Stimulated activated CD4-positive, alpha-beta T cell treated with anti-CD3 and anti-CD28 coated beads, Interleukin-2, amount 100 ng/mL, for 48 hours (primary cell): ENCODE data around the gene KDM4C.

Experiments used
- DNase-seq, 2 donors: peaks; one replicate each; pipeline ENCODE4 v3.0.0-alpha.2; 2020

The KDM4C gene

DNA sequence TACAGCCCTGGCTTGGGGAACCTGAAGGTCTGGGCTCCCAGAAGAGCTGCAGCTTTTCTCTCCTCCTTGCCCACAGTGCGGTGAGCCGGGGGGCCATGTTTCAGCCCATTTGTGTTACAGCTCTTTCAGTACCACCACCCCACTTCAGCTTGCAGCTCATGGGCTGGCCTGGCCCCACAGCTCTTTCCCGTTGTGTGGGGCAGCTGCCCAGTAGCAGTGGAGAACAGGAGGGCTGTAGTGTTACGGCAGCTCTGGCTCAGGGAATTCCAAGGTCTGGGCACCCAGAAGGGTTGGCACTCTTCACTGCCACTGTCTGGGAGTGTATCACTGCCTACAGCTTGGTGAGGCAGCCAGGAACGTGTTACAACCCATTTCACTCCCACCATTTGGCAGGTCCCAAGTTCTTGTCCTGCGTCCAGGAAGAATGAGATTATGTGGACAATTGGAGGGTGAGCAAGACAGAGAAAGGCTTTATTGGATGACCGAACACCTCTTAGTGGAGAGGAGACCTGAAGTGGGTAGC lies 390.5 kb downstream of the KDM4C start:
- DNase-seq = no peak

- no peak for DNase-seq
These were observed 391.5 kb downstream of the KDM4C start for GRCh38 chr9:7149258-7149657.

- no peak for DNase-seq
These were observed 392.5 kb downstream of the KDM4C start for GRCh38 chr9:7150153-7150890.

DNA sequence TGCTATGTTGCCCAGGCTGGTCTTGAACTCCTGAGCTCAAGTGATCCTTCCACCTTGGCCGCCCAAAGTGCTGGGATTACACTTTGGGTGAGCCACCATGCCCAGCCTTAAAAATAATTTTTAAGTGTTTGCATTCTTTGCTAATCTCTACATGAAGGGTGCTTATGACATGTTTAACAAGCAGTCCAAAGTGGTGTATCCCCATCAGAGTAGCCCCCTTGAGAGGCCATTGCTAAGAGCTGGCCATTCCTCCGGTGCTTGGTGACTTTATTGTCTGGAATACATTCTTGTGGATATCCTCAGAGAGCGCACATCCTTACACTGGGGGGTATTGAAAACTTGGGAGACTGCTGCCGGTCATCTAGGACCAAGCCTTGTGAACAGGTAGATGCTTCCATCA lies 395.4 kb downstream of the KDM4C start:
- no peak for DNase-seq

GRCh38 chr9:7153566-7153965 lies 395.8 kb downstream of the KDM4C start:
- DNase-seq = no peak

DNA sequence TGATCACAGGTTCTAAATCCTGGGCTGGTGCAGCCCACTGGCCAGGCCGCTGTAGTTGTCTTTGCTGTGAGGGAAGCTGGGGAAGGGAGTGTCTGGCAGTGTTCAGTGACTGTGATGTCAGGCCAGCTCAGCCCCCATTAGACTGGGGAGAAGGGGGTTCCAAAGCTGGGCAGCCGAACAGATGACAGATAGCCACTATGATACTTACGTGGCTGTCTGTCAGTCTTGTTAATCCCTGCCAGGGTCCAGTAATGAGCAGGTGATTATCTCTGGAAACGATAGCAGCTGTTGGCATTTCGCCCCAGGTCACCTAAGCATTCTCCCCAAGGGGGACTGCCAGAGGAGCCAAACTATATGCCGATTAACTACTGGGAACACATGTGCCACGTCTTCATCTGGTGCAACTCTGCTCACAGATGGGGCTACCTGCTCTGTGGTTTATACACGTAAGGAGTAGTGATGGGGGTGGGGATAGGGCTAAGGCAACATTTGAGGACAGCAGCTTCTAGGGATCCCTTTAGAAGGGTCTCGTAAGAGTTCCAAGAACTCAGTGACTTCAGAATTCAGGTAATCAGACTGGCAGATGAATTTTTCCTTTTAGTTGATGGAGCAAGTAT lies 396.3 kb downstream of the KDM4C start:
- no peak for DNase-seq

GRCh38 chr9:7154650-7155049 lies 396.9 kb downstream of the KDM4C start:
- no peak for DNase-seq

- no peak for DNase-seq
These were observed 403.7 kb downstream of the KDM4C start for GRCh38 chr9:7161469-7161868.

DNA sequence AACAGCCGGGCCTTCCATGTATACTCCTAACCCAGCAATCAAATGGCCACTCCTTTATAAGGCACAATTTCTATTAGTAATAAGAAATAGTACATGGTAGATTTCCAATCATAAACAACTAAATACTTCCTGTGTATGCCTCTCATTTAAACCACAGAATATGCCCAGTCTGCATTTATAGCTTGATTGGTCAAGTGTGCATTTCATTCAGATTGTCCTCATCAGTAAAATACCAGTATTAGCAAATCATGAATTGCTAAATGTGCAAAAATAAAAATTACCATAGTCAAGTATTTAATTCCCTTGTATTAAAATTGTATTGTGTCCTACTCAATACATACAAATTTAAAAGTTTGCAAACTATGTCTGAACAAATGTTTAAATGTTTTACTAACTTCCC lies 406.2 kb downstream of the KDM4C start:
- DNase-seq = no peak

DNA sequence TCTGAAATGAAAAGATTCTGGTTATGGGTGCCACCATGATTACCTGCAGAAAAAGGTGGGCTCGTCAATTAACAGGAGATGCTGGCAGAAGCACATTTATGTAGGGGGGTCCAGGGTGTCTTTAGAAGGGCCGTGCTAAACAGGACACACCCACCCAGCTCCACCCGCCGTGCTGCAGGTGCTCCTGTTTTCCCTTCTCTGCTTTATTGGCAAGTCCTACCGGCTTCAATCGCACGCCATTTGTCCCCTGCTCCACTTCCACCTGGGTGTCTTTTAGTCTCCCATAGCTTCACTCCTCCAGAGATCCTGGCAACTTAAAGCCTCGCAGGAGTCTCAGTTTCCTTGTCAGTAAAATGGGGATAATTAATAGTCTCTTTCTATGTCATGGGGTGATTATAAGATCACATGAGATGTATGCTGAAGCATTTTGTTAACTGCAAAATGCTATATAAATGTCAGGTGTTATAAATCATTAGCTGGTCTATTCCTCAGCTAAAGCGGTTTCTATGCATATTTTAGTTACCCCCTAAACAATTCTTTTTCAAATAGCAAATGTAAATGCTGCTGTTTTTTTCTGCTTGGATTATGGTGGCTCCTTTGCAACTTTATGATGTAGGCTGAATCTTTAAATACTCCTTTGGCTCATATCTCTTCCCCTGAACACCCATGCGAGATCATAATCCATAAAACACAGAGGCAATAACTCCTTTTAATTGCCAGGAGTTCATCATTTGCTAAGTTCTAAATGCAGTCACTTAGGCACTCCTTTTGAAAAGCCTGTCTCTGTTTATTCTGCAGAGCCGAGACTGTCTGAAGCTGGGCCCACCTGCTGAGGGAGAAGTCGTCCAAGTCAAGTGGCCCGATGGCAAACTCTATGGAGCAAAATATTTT lies 406.9 kb downstream of the KDM4C start:
- no peak for DNase-seq

DNA sequence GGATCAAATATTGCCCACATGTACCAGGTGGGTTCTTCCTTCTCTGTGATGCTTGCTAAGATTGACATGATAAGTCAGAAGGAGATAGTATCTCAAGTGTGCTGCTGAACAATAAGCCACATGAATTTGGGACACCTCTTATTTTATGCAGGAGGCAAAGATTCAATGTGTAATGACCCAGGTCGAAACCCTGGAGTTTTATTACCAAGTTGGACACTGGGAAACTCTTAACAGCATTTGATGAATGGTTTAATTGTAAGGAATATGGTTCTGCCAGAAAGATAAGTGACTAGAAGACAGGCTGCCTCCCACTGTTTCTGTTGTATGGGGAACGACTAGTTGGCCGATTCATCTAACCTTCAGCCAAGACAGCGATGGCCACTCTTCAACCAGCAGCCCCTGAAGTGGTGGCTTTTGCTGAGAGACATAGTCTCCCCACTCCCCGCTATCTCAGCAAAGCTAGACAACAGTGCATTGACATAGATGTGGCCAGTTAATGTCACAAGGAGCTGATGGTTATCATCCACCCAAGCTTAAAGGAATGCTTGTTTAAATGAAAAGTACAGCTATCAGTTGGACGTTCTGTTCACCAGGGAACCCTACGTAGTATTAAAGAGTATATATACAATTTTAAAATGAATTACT lies 407.7 kb downstream of the KDM4C start:
- no peak for DNase-seq

- DNase-seq = no peak
These were observed 408.3 kb downstream of the KDM4C start for GRCh38 chr9:7166074-7166473.

GRCh38 chr9:7169717-7170389 lies 412.1 kb downstream of the KDM4C start:
- no peak for DNase-seq

DNA sequence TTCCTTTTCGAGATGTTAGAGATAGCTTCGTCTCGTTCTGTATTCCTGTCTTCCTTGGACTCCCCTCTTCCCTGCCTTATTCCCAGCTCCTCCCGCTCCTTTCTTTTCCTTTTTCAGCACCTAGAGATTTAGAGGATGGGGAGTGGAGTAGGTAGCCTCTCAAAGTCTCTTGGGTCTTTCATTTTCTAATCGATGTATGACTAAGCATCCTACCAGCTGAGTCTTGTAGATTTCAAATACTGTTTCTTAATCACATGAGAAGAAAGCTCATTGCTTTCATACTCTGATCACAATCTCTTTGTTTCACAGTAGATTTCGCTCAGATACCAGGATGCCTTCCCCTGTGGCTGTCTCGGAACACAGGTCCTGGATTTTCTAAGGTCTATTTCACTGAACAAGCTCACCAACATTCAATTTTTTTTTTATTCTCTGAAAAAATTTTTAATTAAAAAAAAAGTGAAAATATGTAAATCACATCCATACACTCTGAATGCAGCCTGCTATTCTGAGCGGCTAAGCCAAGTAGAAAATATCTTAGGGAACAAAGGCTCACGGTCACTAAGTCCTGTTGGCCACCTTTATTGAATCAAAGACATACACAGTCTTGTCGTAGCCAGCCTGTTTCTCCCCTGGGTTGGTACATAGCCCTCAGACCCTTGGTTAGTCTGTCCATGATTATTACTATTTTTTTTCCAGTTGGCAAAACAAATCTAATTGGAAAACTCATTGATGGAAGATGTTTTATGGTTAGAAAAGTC lies 413.8 kb downstream of the KDM4C start:
- no peak for DNase-seq

GRCh38 chr9:7172154-7173115 lies 414.7 kb downstream of the KDM4C start:
- no peak for DNase-seq

DNA sequence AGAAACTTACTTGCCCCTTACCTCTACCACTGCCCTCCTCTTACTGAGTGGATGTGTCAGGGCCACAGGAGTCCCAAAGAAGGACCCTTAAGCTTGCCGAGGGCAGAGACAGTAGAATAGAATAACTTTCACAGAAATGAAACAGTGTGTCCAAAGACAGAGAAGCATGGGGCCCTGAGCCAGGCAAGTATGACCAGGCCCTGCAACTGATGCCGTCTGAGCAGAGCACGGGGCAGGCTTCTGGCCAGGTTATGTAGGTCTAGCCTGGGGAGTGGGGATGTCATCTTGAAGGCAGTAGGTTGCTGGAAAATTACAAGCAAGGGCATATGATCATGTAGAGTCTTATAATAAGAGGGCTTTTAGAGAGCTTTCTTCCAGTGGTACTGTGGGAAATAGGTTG lies 415.4 kb downstream of the KDM4C start:
- no peak for DNase-seq

DNA sequence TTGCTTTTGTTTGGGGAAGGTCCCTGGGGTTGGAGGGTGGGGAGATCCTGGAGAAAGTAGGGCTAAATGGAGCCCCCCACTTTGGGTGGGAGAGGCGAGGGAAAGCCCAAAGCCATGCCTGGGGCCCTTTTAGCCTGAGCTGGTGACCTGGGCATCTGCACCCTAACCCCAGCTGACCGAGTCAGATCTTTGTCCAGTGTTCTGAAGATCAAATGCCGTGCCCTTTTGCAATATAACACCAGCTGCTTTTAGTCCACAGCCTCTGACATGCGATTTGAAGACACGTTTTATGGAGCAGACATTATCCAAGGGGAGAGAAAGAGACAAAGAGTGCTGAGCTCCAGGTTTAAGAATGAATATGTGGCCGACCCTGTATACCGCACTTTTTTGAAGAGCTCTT lies 416.5 kb downstream of the KDM4C start:
- no peak for DNase-seq

GRCh38 chr9:7174884-7175283 lies 417.1 kb downstream of the KDM4C start:
- DNase-seq = no peak

DNA sequence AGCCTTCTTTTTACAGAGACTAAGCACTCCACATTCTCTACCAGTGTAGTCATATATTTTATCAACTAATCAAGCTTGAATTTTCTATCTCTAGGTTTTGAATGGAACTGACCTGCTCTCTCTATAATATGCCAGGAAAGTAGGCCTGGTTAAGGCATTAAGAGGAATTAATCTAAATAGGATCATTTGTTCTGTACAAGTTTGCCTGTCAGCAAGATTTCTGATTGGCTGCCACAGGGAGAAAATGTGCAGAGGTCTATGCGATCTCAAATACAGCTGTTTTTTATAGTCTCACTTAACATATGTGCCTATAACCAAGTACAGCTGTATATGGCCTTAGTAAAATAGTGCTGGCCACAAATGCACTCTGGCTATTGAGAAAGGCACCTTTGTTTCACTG lies 418.8 kb downstream of the KDM4C start:
- DNase-seq = no peak

DNA sequence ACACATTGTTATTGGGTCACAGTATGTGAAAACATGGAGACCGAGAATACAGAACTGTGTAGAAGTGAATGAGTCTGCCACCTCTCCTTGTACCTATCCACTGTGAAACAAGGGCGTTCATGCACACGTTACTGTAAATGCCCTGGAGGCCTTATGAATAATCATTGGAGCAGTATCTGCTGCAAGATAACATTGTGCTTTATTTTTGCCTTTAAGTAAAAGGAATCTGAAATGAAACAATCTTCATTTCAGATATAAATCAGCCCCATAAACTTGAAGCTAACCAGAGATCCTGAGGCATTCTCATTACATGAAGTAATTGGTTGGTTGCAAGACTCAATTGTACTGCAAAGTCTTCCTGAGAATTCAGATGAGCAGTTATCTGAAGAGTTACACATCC lies 419.6 kb downstream of the KDM4C start:
- DNase-seq = no peak

DNA sequence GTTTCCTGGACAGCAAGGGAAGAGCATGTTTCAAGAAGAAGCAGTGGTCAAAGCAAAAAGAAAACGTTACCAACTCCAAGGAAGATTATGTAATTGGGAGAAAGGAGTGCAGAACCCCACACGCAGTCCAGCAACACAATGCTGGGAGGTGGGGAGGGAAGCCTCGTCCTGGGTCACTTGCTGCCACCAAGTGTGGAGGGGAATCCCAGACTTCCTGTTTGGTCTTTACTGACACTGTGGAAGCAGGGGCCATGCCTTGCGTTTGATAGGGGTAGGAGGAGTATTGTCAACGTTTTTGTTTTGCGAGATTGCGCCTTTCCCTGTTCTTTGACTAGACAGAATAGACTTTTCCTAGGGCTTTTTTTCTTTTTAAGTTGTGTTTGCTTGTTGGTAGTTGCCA lies 421.0 kb downstream of the KDM4C start:
- no peak for DNase-seq
